Measurements from ENCODE around the gene RFX1.
"Not testable (repeated sequence)": the region's sequence is repeated elsewhere in the genome, so short reads cannot be mapped to it uniquely, and the experiment has no call there.

RFX1 gene

DNA sequence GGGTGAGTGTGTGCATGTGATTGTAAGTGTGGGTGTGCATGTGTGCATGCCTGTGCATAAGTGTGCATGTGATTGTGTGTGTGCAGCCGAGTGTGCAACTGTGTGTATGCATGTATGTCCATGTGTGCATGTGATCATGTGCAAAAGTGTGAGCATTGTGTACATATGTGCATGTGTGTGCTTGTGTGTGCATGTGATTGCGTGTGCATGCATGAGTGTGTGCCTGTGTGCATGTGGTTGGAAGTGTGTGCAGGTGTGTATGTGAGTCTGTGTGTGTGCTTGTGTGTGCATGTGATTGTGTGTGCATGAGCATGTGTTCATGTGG, 71.4 kb downstream of the RFX1 start:
- no peak for DNase-seq (ENCODE audit: low spot score)

DNA sequence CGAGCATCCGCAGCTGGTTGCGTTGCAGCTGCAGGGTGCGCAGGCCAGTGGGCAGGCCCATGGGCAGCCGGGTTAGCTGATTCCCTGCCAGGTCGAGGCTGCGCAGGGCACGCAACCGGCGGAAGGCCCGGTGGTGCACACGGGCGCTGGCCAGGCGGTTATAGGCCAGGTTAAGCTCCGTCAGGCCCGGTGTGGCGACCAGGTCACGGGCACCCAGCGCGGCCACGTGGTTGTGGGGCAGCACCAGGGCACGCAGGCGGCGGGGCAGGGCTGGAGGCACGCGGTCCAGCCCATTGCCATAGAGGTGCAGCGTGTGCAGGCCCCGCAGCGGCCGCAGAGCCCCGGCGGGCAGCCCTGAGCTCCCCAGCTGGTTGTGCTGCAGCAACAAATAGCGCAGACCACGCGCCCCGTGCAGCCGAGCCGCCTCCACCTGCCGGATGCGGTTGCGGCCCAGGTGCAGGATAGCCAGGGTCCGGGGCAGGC, 73.2 kb downstream of the RFX1 start:
- peak; percentile 8 for DNase-seq (ENCODE audit: low spot score)

DNA sequence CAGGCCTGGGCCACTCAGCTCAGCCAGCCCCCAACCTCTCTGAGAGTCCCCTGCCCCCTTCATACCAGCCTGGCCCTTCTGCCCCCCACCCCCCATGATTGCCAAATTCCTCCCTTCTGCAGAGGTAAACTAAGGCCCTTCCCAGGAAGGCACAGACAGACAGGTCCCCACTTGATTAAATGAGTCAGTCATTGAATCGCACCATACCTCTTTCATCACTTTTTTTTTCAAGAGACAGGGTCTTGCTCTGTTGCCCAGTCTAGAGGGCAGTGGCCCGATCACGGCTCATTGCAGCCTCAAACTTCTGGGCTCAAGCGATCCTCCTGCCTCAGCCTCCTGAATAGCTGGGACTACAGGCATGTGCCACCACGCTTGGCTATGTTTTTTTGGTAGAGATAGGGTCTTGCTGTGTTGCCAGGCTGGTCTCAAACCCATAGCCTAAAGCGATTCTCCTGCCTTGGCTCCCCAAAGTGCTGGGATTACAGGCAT, 73.9 kb downstream of the RFX1 start:
- DNase-seq (ENCODE audit: low spot score), result no peak

DNA sequence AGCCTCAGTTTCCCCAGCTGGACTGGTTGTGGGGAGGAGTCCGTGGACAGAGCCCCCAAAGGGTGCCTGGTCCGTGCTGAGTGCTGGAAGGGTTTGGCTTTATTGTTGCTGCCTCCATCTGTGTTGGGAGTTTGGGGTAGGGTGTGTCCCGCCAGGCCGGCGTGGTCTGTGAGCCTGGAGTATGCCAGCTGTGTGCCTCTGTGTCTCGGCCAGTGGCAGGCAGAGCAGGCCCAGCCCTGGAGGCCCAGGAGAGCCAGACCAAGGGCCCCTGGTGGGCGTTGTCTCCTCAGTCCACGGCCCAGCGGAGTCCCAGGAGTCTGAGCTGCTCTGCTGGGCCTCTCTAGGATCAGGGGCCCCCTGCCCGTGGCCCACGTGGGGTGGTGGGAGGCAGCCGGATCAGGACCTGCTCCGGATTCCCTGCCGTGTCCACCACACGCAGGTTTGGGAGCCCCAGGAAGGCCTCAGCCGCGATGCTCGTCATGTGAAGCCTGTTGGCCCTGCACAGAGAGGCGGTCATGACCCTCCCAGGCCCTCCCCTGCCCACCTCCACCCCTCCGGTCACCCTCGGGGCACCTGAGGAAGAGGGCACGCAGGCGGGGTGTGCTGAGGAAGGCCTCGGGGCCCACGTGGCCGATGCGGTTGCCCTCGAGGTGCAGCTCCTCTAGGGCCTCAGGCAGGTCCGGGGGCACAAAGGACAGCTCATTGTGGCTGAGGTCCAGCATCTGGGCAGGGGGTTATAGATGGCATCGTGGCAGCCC, 74.5 kb downstream of the RFX1 start:
- peak; percentile 7 for DNase-seq (ENCODE audit: low spot score)

DNA sequence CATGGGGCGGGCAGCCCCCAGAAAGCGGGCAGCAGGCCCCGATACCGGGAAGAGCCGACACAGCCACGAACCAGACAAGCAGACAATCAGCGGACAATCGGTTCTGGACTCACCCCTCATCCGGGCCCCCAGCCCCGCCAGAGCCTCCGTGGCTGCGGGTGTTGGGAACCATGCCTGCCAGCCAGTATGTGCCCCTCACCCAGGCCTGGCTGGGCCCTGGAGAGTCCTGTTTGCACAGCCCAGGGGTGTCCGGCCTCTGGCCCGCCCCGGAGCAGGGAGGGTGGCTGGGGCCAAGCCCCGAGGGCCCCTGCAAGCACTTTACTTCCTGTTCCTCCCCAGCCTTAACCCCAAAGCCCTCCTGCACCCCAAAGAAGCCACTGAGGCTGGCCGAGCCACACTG, 75.7 kb downstream of the RFX1 start:
- DNase-seq (ENCODE audit: low spot score), result no peak

DNA sequence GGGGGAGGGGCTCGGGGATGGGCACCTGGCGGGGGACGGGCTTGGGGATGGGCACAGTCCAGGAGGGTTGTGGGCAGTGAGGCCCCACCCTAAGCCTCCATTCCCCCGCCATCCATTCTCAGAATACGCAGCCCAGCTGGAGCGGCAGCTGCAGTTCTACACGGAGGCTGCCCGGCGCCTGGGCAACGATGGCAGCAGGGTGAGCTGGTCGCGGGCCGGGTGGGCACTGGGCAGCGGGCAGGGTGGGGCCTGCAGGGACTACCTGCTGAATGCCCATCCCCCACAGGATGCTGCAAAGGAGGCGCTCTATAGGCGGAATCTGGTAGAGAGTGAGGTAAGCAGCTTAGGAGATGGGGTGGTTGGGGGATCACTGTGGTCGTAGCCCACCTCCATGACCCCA, 76.2 kb downstream of the RFX1 start:
- DNase-seq (ENCODE audit: low spot score), result no peak

DNA sequence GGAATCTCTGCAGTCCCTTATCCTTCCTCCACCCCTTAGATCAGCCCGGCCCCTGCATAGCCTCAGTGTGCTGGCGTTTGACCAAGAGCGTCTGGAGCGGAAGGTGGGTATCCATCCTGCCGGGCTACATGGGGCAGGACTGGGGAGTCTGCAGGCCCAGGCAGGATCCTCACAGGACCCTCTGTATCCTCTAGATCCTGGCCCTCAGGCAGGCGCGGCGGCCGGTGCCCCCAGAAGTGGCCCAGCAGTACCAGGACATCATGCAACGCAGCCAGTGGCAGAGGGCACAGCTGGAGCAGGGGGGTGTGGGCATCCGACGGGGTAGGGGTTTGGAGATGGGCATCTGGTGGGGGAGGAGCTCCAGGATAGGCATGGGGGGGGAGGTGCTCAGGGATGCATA, 76.8 kb downstream of the RFX1 start:
- DNase-seq (ENCODE audit: low spot score), result no peak

DNA sequence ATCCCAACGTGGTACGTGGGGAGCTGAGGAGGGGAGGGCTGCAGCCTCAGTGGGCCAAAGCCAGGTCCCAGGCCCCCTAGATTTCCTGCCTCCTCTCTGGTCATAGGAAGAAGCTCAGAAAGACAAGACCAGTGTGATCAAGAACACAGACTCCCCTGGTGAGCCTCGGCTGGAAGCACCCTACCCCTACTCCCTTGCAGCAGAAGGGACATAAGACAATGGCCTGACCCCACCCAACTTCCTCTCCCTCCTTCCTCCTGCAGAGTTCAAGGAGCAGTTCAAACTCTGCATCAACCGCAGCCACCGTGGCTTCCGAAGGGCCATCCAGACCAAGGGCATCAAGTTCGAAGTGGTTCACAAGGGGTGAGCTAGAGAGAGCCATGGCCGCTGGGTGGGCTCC, 79.4 kb downstream of the RFX1 start:
- DNase-seq (ENCODE audit: low spot score), result no peak

DNA sequence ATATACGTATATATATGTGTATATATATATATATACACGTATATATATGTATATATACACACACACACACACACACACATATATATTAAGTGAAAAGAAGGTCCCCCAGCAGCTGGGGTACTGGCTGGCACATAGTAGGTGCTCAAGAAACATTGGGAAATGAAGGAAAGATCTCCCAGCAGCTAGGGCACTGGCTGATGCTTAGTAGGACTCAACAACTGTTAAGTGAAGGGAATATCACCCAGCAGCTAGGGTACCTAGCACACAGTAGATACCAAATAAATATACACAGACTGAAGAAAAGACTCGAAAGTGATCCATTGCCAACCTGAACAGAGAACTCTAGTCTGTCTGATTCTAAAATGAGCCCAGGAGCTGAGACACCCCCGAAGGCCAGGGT, 80.1 kb downstream of the RFX1 start:
- DNase-seq (ENCODE audit: low spot score), result no peak

DNA sequence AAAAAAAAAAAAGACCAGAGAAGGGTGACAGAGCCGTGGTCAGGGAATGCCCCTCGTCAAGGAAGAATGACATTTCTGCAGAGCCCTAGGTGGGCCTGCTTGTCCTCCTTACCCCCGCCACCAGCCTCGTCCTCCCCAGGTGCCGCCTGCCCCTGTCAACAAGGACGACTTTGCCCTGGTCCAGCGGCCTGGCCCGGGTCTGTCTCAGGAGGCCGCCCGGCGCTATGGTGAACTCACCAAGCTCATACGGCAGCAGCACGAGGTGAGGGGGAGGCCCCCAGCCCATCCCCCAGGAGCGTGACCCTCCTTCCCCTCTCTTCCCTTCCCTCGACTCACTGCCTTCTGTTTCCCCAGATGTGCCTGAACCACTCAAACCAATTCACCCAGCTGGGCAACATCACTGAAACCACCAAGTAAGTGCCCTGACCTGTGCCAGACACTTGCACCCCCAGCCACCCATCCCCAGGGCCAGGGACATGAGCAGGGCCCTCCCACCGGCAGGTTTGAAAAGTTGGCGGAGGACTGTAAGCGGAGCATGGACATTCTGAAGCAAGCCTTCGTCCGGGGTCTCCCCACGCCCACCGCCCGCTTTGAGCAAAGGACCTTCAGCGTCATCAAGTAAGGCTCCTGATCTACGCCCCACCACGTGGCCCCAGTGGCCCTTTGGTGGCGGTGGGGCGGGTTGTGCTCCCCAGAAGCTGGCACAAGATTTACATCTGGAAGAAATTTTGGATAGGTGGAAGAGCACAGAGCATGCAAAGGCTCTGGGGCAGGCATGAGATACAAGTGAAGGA, 82.7 kb downstream of the RFX1 start:
- no peak for DNase-seq (ENCODE audit: low spot score)

DNA sequence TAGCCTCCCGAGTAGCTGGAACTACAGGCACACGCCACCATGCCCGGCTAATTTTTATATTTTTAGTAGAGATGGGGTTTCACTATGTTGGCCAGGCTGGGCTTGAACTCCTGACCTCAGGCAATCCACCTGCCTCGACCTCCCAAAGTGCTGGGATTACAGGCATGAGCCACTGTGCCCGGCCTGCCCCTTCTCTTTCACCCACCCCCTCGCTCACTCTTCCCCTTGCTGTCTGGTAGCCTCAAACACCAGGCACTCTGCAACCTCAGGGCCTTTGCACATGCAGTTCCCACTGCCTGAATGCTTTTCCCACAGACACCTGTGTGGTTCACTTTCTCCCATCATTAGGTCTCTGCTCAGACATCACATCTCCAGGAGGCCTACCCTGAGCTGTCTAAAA, 84.0 kb downstream of the RFX1 start:
- DNase-seq (ENCODE audit: low spot score), result not testable (repeated sequence)

DNA sequence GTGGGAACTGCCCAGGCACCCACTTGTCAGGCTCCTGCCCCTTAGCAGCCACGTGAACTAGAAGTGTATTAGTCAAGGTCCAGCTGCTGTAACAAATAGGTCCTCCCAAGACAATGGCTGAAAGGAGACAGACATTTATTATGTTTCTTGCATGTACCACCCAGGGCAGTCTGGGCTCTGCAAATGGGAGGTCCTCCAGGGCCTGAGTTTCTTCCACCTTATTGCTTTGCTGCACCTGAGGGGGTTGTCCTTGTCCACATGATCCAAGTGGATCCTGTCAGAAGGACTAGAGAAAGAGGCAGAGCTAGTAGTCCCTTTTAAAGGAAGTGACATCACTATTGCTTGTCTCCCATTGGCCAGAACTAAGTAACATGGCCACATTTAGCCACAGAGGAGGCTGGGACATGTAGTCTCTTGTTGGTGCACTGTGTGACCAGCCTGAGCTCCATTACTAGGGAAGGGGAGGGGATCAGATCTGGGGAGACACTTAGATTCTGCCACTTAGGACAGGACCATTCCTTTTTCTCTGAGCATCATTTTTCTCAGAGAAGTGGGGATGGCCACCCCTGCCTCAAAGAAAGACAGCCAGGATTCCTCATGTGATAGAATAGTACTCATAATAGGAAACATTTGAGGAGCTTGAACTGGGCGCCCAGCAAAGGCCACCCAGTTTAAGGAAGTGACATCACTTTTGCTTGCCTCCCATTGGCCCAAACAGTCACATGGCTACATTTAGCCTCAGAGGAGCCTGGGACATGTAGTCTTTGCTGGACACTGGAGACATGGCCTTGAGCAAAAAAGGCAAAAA, 85.0 kb downstream of the RFX1 start:
- peak; percentile 64 for DNase-seq (ENCODE audit: low spot score)

DNA sequence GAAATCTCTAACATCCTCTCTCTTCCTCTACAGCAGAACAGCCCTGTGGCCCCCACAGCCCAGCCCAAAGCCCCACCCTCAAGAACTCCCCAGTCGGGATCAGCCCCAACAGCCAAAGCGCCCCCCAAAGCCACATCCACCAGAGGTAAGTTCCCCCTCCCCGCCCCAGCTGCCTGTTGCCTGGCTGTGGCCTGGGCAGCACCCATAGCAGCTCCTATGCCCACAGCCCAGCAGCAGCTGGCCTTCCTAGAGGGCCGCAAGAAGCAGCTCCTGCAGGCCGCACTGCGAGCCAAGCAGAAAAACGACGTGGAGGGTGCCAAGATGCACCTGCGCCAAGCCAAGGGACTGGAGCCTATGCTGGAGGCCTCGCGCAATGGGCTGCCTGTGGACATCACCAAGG, 85.6 kb downstream of the RFX1 start:
- DNase-seq (ENCODE audit: low spot score), result no peak

DNA sequence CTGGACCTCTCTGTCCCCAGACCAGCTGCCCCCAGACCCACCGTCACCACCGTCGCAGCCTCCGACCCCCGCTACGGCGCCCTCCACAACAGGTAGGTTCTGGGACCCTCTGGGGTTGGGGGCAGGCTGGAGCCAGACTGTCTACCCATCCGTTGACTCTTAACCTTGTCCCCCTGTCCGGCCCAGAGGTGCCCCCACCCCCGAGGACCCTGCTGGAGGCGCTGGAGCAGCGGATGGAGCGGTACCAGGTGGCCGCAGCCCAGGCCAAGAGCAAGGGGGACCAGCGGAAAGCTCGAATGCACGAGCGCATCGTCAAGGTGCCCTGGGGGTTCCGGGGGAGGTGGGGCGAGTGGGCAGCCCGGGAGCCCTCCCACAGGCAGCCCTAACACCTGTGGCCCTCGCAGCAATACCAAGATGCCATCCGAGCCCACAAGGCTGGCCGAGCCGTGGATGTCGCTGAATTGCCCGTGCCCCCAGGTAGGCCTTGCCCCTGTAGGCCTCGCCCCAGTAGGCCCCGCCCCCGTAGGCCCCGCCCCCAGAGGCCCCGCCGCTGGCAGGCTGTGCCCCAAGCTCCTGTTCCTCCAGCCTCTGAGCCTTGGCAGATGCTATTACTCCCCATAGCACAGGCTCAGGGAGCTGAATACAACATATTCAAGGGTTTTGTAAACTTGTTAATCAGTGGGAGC, 87.3 kb downstream of the RFX1 start:
- peak; percentile 87 for DNase-seq (ENCODE audit: low spot score)

DNA sequence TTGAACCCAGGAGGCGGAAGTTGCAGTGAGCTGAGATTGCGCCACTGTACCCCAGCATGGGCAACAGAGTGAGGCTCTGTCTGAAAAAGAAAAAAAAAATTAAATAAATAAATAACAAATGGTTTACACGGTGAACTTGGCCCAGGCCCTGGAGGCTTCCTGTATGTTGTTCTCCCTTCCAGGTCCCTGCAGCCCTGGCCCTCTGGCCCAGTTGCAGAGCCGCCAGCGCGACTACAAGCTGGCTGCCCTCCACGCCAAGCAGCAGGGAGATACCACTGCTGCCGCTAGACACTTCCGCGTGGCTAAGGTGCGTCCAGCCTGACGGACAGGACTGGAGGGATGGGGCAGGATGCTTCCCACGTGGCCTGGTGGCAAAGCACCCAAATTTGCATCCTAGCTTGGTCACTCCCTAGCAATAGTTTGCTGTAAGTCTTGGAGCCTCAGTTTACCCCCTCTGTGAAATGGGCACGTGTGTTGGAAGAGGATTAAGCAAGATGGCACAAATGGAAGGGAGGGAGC, 88.2 kb downstream of the RFX1 start:
- no peak for DNase-seq (ENCODE audit: low spot score)

DNA sequence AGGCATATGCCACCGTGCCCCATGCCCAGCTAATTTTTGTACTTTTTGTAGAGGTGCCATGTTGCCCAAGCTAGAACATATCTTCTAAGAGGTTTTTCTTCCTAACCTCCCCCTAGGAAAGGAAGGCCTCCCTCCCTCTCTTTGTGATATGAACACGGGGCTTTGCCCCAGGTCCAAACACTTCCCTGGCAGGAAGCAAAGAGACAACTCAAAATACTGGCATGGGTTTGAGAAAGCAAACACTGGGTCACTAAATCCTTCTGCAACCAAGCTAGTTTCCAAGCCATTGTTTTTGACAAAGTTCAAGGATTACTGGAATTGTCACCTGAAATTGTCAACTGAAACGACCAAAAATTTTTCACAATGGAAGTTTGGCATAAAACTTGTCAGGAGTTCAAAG, 91.3 kb downstream of the RFX1 start:
- DNase-seq (ENCODE audit: low spot score), result no peak

DNA sequence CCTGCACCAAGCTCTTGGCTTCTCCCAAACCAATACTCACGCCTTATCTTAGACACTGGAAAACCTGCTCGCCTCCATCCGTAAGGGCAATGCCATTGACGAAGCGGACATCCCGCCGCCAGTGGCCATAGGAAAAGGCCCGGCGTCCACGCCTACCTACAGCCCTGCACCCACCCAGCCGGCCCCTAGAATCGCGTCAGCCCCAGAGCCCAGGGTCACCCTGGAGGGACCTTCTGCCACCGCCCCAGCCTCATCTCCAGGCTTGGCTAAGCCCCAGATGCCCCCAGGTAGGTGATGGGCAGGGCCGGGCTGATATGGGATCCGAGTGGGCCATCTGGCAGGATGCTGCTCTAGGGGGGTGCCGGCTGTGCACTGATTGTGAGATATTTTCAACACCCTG, 92.8 kb downstream of the RFX1 start:
- DNase-seq (ENCODE audit: low spot score), result no peak

Measured in iPS-NIHi11 (cell line).